ENCODE data around the gene PRKCH. TPM values are rescaled to one million over a fixed set of nuclear protein-coding genes. Genes with fewer than 3 reads are reported as not detected.

The PRKCH gene
- total RNA-seq, 2 experiments from 2014 or later = 193 to 194 TPM

GRCh38 chr14:61562321-61563161 lies 241.2 kb downstream of the PRKCH start:
- peaks cover 17% of the 10 kb centered on the region for H3K36me3 Mint-ChIP-seq (ENCODE audit: low read depth)
- POLR2A ChIA-PET = interaction anchor here (0.5 to 1.5 kb wide), 7 partner anchors 8 to 212 kb away, joined by 3 to 4 read pairs (median 3); partner anchors contain the start of gene HIF1A
- no peak for TF ChIP-seq CTCF (IDR thresholded peaks at IDR 0.05)
- CTCF ChIA-PET = interaction anchor here (0.8 to 1.7 kb wide), 7 partner anchors 9 to 172 kb away, joined by 3 to 6 read pairs (median 4); no protein-coding TSS in a partner anchor
- no peaks in the 10 kb centered on the region for H3K27me3 Mint-ChIP-seq
- ATAC-seq (peak; percentile 92), DNase-seq (peak; percentile 64)
- H3K9me3 Mint-ChIP-seq = peaks cover 5% of the 10 kb centered on the region
- intact Hi-C loops (cut with micrococcal nuclease) = no loop called here
- H3K4me3 Mint-ChIP-seq = no peak overlapping the region
- peak overlapping the region; percentile 74 for H3K27ac Mint-ChIP-seq
- peaks cover 56% of the 10 kb centered on the region for H3K4me1 Mint-ChIP-seq (ENCODE audit: low read depth)

GRCh38 chr14:61563162-61563511 lies 241.8 kb downstream of the PRKCH start:
- Mint-ChIP-seq H3K4me3 (no peak overlapping the region), H3K9me3 (peaks cover 5% of the 10 kb centered on the region), H3K27ac (peak overlapping the region; percentile 74), H3K27me3 (no peaks in the 10 kb centered on the region), H3K4me1 (ENCODE audit: low read depth) (peaks cover 61% of the 10 kb centered on the region), H3K36me3 (ENCODE audit: low read depth) (peaks cover 19% of the 10 kb centered on the region)
- ChIA-PET POLR2A (interaction anchor here (0.5 to 1.5 kb wide), 7 partner anchors 8 to 213 kb away, joined by 3 to 4 read pairs (median 3); partner anchors contain the start of gene HIF1A), CTCF (interaction anchor here (1.1 to 1.7 kb wide), 5 partner anchors 10 to 171 kb away, joined by 3 to 6 read pairs (median 5); no protein-coding TSS in a partner anchor)
- ATAC-seq (no peak), DNase-seq (no peak)
- intact Hi-C loops (cut with micrococcal nuclease) = no loop called here
- no peak for TF ChIP-seq CTCF (IDR thresholded peaks at IDR 0.05)

GRCh38 chr14:61563880-61564617 lies 242.7 kb downstream of the PRKCH start:
- H3K4me1 Mint-ChIP-seq (ENCODE audit: low read depth) = peaks cover 68% of the 10 kb centered on the region
- peaks cover 19% of the 10 kb centered on the region for H3K36me3 Mint-ChIP-seq (ENCODE audit: low read depth)
- ATAC-seq (no peak), DNase-seq (no peak)
- no peak overlapping the region for H3K4me3 Mint-ChIP-seq
- H3K9me3 Mint-ChIP-seq = peaks cover 5% of the 10 kb centered on the region
- ChIA-PET CTCF (interaction anchor here (1.3 to 2.0 kb wide), 4 partner anchors 11 to 273 kb away, joined by 3 to 5 read pairs (median 4); no protein-coding TSS in a partner anchor), POLR2A (interaction anchor here (1.0 to 2.7 kb wide), 3 partner anchors 10 to 181 kb away, joined by 3 to 7 read pairs (median 4); partner anchors contain the start of gene HIF1A)
- no peaks in the 10 kb centered on the region for H3K27me3 Mint-ChIP-seq
- intact Hi-C loops (cut with micrococcal nuclease) = no loop called here
- no peak for TF ChIP-seq CTCF (IDR thresholded peaks at IDR 0.05)
- peak overlapping the region; percentile 71 for H3K27ac Mint-ChIP-seq

GRCh38 chr14:61564618-61565091 lies 243.3 kb downstream of the PRKCH start:
- intact Hi-C loops (cut with micrococcal nuclease) = loop anchor here (5.0 kb wide), 1 partner anchor 37 kb away; no protein-coding TSS in a partner anchor

More at GRCh38 chr14:61564618-61565091, 243.3 kb downstream of the PRKCH start:
- Mint-ChIP-seq H3K27me3 (no peaks in the 10 kb centered on the region), H3K4me1 (ENCODE audit: low read depth) (peaks cover 74% of the 10 kb centered on the region), H3K4me3 (no peak overlapping the region), H3K9me3 (peaks cover 5% of the 10 kb centered on the region), H3K36me3 (ENCODE audit: low read depth) (peaks cover 19% of the 10 kb centered on the region), H3K27ac (peak overlapping the region; percentile 1)
- ChIA-PET CTCF (interaction anchor here (1.3 to 2.0 kb wide), 2 partner anchors 89 to 273 kb away, joined by 4 to 5 read pairs; no protein-coding TSS in a partner anchor), POLR2A (interaction anchor here (2.7 kb wide), 1 partner anchor 11 kb away, joined by 7 read pairs; no protein-coding TSS in a partner anchor)
- DNase-seq (no peak), ATAC-seq (no peak)
- no peak for TF ChIP-seq CTCF (IDR thresholded peaks at IDR 0.05)

Data from activated CD8-positive, alpha-beta T cell treated with anti-CD3 and anti-CD28 coated beads for 36 hours (primary cell).